ENCODE data around the gene GPANK1. TPM values are rescaled to one million over a fixed set of nuclear protein-coding genes. Genes with fewer than 3 reads are reported as not detected.

The GPANK1 gene
- 18.3 TPM for total RNA-seq (2021; ENCODE audit: unreplicated experiment)
- 18.3 TPM for polyA plus RNA-seq (2012; ENCODE audit: insufficient read length)
- percentile 79 among the genes with signal in this experiment for Bru-seq, nascent RNA
- percentile 82 among the genes with signal in this experiment for BruChase-seq, experiment 1, labeled RNA remaining after a 2-hour chase
- percentile 64 among the genes with signal in this experiment for BruChase-seq, experiment 2, labeled RNA remaining after a 6-hour chase
- long read RNA-seq, partial matches to known transcripts, result 13 of 19 reads
- long read RNA-seq, other reads (novel, unspliced or antisense), result 2 of 19 reads

DNA sequence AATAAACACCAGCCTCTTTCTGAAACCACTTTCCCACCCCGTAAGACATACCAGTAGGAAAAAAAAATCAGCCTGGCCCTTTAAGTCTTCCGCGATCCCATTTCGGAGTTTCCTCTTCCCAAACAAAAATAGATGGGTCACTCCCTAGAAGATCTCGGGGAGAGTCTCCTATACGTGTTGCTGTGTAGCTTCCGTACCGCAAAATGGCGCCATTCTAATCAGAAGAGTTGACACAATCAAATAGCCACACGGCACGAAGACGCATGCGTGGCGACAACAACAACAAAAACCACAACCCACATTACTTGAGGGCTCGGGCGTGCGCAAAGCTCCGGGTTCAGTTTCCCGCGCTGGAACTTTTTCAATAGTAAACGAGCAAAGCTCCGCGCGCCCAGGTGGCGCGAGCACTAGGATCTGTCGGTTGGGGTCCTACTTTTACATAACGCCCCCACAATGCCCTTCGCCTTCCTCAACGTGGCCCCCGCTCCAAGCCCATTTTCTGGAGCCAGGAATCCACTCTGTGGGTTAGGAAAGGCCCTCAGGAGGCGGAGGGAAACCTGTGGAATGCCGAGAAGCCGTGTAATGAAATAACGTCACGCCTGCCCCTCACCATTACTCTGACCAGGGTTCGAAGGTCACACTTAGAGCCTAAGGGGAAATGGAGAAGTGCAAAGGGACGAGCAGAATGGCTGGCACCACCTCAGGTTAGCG is at the start of gene GPANK1:
Gene GPANK1 (minus strand): TSS at position 208 of the 711 bp plus-strand sequence. CDS start 519 bp downstream, outside the sequence.
- H3K4me3 ChIP-seq (ENCODE audit: low read depth in 2 of 2, low read length in 2 of 2), result peak within 1 kb of the TSS; percentile 76 to 94
- peaks cover 14% of the 10 kb centered on the region for H3K4me1 ChIP-seq (ENCODE audit: control insufficient read depth, insufficient read depth, low read length)
- H3K9me3 ChIP-seq (ENCODE audit: control insufficient read depth, insufficient read depth, low read depth, low read length), result no peaks in the 10 kb centered on the region
- ATAC-seq (peak; percentile 57), DNase-seq (ENCODE audit: low read depth, low spot score) (peak; percentile 87)
- intact Hi-C loops (cut with micrococcal nuclease; ENCODE audit: unreplicated experiment) (no loop called here), in situ Hi-C loops (cut with HindIII; ENCODE audit: low pct_unique_long_range_greater_than_20kb, low sequenced_read_pairs) (no loop called here)
- BruUV-seq (replicated peaks), result no TSS peak
- CTCF ChIA-PET, result no interaction called here
- TF ChIP-seq SIN3A (IDR thresholded peaks at IDR 0.05; ENCODE audit: borderline replicate concordance, insufficient read depth, low read depth, low read length) (no peak), POLR2AphosphoS5 (IDR thresholded peaks at IDR 0.05; ENCODE audit: low read depth, low read length) (peak; percentile 30; the same call in 1 of the 2 replicates), TCF7L2 (IDR thresholded peaks at IDR 0.05; ENCODE audit: low read depth, low read length) (peak; percentile 49; the same call in 1 of the 2 replicates)
- H3K36me3 ChIP-seq (ENCODE audit: control insufficient read depth, insufficient read depth, low read length), result peaks cover 33% of the 10 kb centered on the region
- peak within 1 kb of the TSS; percentile 94 for H3K27ac ChIP-seq (ENCODE audit: low read length)
- no peaks in the 10 kb centered on the region for H3K27me3 ChIP-seq (ENCODE audit: control insufficient read depth, insufficient read depth, low read length)
- POLR2A ChIA-PET, result interaction anchor here (0.6 kb wide), 2 partner anchors 40 to 166 kb away, joined by 4 to 15 read pairs; no protein-coding TSS in a partner anchor

- POLR2A ChIA-PET, result interaction anchor here (0.5 to 0.7 kb wide), 2 partner anchors 16 to 20 kb away, joined by 4 to 9 read pairs; no protein-coding TSS in a partner anchor
- ATAC-seq, result no peak
These were observed 49.3 kb upstream of the GPANK1 start for GRCh38 chr6:31713991-31714684.

More at GRCh38 chr6:31713991-31714684, 49.3 kb upstream of the GPANK1 start:
- intact Hi-C loops (cut with micrococcal nuclease; ENCODE audit: unreplicated experiment) (no loop called here), in situ Hi-C loops (cut with HindIII; ENCODE audit: low pct_unique_long_range_greater_than_20kb, low sequenced_read_pairs) (no loop called here)
- H3K36me3 ChIP-seq (ENCODE audit: control insufficient read depth, insufficient read depth, low read length), result no peaks in the 10 kb centered on the region
- DNase-seq (ENCODE audit: low read depth, low spot score), result no peak
- H3K4me1 ChIP-seq (ENCODE audit: control insufficient read depth, insufficient read depth, low read length), result no peaks in the 10 kb centered on the region; the same call in 1 of the 2 replicates
- no peak overlapping the region for H3K4me3 ChIP-seq (ENCODE audit: low read depth in 2 of 2, low read length in 2 of 2)
- no peaks in the 10 kb centered on the region for H3K27me3 ChIP-seq (ENCODE audit: control insufficient read depth, insufficient read depth, low read length)
- BruUV-seq (replicated peaks), result no TSS peak
- TF ChIP-seq, protein P1, sequence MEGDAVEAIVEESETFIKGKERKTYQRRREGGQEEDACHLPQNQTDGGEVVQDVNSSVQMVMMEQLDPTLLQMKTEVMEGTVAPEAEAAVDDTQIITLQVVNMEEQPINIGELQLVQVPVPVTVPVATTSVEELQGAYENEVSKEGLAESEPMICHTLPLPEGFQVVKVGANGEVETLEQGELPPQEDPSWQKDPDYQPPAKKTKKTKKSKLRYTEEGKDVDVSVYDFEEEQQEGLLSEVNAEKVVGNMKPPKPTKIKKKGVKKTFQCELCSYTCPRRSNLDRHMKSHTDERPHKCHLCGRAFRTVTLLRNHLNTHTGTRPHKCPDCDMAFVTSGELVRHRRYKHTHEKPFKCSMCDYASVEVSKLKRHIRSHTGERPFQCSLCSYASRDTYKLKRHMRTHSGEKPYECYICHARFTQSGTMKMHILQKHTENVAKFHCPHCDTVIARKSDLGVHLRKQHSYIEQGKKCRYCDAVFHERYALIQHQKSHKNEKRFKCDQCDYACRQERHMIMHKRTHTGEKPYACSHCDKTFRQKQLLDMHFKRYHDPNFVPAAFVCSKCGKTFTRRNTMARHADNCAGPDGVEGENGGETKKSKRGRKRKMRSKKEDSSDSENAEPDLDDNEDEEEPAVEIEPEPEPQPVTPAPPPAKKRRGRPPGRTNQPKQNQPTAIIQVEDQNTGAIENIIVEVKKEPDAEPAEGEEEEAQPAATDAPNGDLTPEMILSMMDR (IDR thresholded peaks at IDR 0.05), result no peak
- TF ChIP-seq REST (IDR thresholded peaks at IDR 0.05; ENCODE audit: insufficient read depth in 1 of 2, low read depth in 2 of 2, low read length in 1 of 2) (no peak), TCF7L2 (IDR thresholded peaks at IDR 0.05; ENCODE audit: low read depth, low read length) (no peak), SIN3A (IDR thresholded peaks at IDR 0.05; ENCODE audit: borderline replicate concordance, insufficient read depth, low read depth, low read length) (no peak), POLR2AphosphoS5 (IDR thresholded peaks at IDR 0.05; ENCODE audit: low read depth, low read length) (no peak)
- CTCF ChIA-PET, result no interaction called here
- H3K9me3 ChIP-seq (ENCODE audit: control insufficient read depth, insufficient read depth, low read depth, low read length), result no peaks in the 10 kb centered on the region
- no peak overlapping the region for H3K27ac ChIP-seq (ENCODE audit: low read length)
